SU-DHL-6 (cell line): ENCODE data around the gene TIMP3.
A peak's percentile ranks its signal among the peaks of the same experiment; 100 is the strongest.

Experiments
- H2AFZ ChIP-seq: fragments of 200-600 bp; sonication (generic); 2 replicates; pipeline ENCODE4 v1.6.1; 2014; ENCODE audit warnings: low read depth, mild to moderate bottlenecking, moderate library complexity, mixed read lengths, antibody characterized with exemption, low read length; ENCODE audit not compliant: severe bottlenecking
- H3F3A ChIP-seq: fragments of 200-600 bp; shearing (Covaris generic); 2 replicates; pipeline ENCODE4 v1.6.0; 2016; ENCODE audit warnings: antibody characterized with exemption, mild to moderate bottlenecking; ENCODE audit not compliant: insufficient read depth
- H3K27ac ChIP-seq: fragments of 200-600 bp; sonication (generic); 2 replicates; pipeline ENCODE4 v1.5.1; 2016; ENCODE audit warnings: low read depth, mild to moderate bottlenecking, low read length, moderate library complexity, mixed read lengths
- H3K27me3 ChIP-seq: fragments of 200-600 bp; sonication (generic), shearing (Covaris generic); 2 replicates; pipeline ENCODE4 v1.6.0; 2014; ENCODE audit warnings: mild to moderate bottlenecking, low read length
- H3K36me3 ChIP-seq: fragments of 200-600 bp; sonication (generic); 2 replicates; pipeline ENCODE4 v1.6.1; 2014; ENCODE audit warnings: mild to moderate bottlenecking, low read length, mixed read lengths
- H3K4me2 ChIP-seq: fragments of 300-600, 200-600 bp; shearing (Covaris generic), sonication (generic); 2 replicates; pipeline ENCODE4 v1.6.0; 2014; ENCODE audit warnings: low read length, low read depth, mild to moderate bottlenecking; ENCODE audit not compliant: poor library complexity, severe bottlenecking
- H3K4me3 ChIP-seq: fragments of 200-600 bp; sonication (generic); 2 replicates; pipeline ENCODE4 v1.5.1; 2014; ENCODE audit warnings: antibody characterized with exemption, low read length, mild to moderate bottlenecking, mixed read lengths; ENCODE audit not compliant: insufficient read depth, poor library complexity, severe bottlenecking
- H3K79me2 ChIP-seq: fragments of 200-600 bp; sonication (generic); 2 replicates; pipeline ENCODE4 v1.6.1; 2014; ENCODE audit warnings: mild to moderate bottlenecking, low read length, moderate library complexity; ENCODE audit not compliant: insufficient read depth
- H3K9ac ChIP-seq: fragments of 200-600 bp; sonication (generic); 2 replicates; pipeline ENCODE4 v1.7.0; 2014; ENCODE audit warnings: mild to moderate bottlenecking, low read length
- H3K9me2 ChIP-seq: fragments of 200-600 bp; sonication (generic); replicated peaks from 2 replicates; pipeline ENCODE4 v1.6.1; 2014; ENCODE audit warnings: low read length; ENCODE audit not compliant: insufficient read depth
- H3K9me3 ChIP-seq: fragments of 200-600 bp; sonication (generic); 2 replicates; pipeline ENCODE4 v1.6.1; 2014; ENCODE audit warnings: low read length, mixed read lengths; ENCODE audit not compliant: insufficient read depth
- H4K20me1 ChIP-seq: fragments of 200-600 bp; sonication (generic); 2 replicates; pipeline ENCODE4 v1.6.1; 2014; ENCODE audit warnings: low read depth, mild to moderate bottlenecking, antibody characterized with exemption, low read length, moderate library complexity, mixed read lengths
- CTCF ChIP-seq: fragments of 200-600 bp; sonication (generic); IDR thresholded peaks from one replicate; pipeline ENCODE4 v1.5.1; 2017; ENCODE audit warnings: antibody characterized with exemption, mild to moderate bottlenecking, low read length, moderate library complexity; ENCODE audit not compliant: insufficient read depth, poor library complexity, severe bottlenecking
- EZH2phosphoT487 ChIP-seq: fragments of 200-600 bp; sonication (generic), shearing (Covaris generic); conservative IDR thresholded peaks from 2 replicates; pipeline ENCODE4 v1.6.1; 2018; ENCODE audit warnings: mild to moderate bottlenecking, antibody characterized with exemption, low read length, moderate library complexity, mixed read lengths

The TIMP3 gene

GRCh38 chr22:32822179-32822877 is 20.8 kb downstream of the TIMP3 start:
- Histone ChIP-seq H2AFZ (no peak overlapping the region), H3F3A (no peaks in the 10 kb centered on the region), H3K9me2 (no peaks in the 10 kb centered on the region), H3K4me2 (no peak overlapping the region), H3K27ac (no peak overlapping the region), H3K9ac (no peak overlapping the region), H3K36me3 (no peaks in the 10 kb centered on the region), H3K4me3 (no peak overlapping the region), H4K20me1 (no peaks in the 10 kb centered on the region), H3K79me2 (no peaks in the 10 kb centered on the region), H3K27me3 (no peaks in the 10 kb centered on the region), H3K9me3 (no peaks in the 10 kb centered on the region)
- TF ChIP-seq CTCF (no peak), EZH2phosphoT487 (no peak)

DNA sequence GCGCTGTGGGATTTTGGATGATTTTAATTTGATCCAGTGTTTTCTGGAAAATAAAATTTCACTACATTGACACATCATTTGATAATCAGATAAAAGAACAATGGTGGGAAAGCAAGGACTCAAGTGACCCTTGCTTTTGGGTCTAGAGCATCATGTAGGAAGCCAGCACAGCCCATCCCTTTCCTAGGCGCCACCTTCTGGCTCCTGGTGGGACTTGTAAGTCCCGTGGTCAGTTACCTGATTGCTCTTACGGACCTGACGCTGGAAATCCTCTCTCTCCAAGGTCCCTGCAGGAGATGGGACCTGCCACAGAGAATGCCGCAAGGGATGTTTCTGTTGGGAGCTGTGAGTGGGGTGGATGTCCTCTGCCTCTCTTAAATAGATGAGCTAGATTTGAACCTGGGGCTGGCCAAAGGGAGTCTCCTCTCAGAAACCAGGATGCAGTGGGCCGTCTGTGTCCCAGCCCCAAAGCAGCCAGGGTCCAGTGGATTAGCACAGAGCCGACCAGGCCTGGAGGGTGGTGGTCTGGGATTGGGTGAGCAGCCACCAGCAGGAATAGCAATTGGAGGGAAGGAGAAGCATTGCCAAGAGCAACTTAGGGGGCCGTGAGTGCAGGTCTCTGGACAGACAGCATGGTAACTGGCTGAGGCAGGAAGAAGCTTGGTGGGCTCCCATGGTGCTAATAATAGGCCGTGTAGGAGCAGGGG is 21.7 kb downstream of the TIMP3 start:
- no peaks in the 10 kb centered on the region for H3K9me2 ChIP-seq
- H4K20me1 ChIP-seq = no peaks in the 10 kb centered on the region
- no peaks in the 10 kb centered on the region for H3K79me2 ChIP-seq
- H3K4me3 ChIP-seq = no peak overlapping the region
- no peaks in the 10 kb centered on the region for H3K36me3 ChIP-seq
- no peak overlapping the region for H2AFZ ChIP-seq
- H3K9me3 ChIP-seq = no peaks in the 10 kb centered on the region
- H3K27me3 ChIP-seq = no peaks in the 10 kb centered on the region
- no peak overlapping the region for H3K4me2 ChIP-seq
- H3K9ac ChIP-seq = no peak overlapping the region
- no peaks in the 10 kb centered on the region for H3F3A ChIP-seq
- no peak overlapping the region for H3K27ac ChIP-seq
- TF ChIP-seq EZH2phosphoT487 (no peak), CTCF (peak; percentile 16)

GRCh38 chr22:32824531-32825312 is 23.2 kb downstream of the TIMP3 start:
- Histone ChIP-seq H3K4me3 (no peak overlapping the region), H4K20me1 (no peaks in the 10 kb centered on the region), H3K9me2 (no peaks in the 10 kb centered on the region), H3K36me3 (no peaks in the 10 kb centered on the region), H3K4me2 (no peak overlapping the region), H3F3A (no peaks in the 10 kb centered on the region), H3K27me3 (no peaks in the 10 kb centered on the region), H3K9ac (no peak overlapping the region), H3K9me3 (no peaks in the 10 kb centered on the region), H3K27ac (no peak overlapping the region), H2AFZ (no peak overlapping the region), H3K79me2 (no peaks in the 10 kb centered on the region)
- TF ChIP-seq CTCF (no peak), EZH2phosphoT487 (no peak)
